ENCODE data around the gene PSTK.

DNA sequence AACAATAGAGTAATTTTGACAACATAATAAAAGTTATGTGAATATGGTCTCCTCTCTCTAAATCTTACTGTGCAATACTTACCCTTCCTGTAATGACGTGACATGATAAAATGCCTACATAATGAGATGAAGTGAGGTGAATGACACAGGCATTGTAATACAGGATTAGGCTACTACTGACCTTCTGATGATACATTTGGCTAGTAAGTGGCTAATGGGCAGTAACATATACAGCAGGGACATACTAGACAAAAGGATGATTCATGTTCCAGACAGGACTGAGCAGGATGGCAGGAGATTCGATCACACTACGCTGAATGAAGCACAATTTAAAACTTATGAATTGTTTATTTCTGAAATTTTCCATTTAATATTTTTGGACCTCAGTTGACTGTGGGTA lies 30.9 kb upstream of the PSTK start:
- TF ChIP-seq CTCF (optimal IDR thresholded peaks at IDR 0.05 in 1 of 3, IDR thresholded peaks at IDR 0.05 in 1 of 3, conservative IDR thresholded peaks at IDR 0.05 in 1 of 3; ENCODE audit: extremely low read depth in 1 of 3, insufficient read depth in 2 of 3, low read length in 3 of 3) (no peak), EZH2 (IDR thresholded peaks at IDR 0.05; ENCODE audit: low read length) (no peak)

All from keratinocyte (primary cell).